Activated gamma-delta T cell (primary cell): ENCODE measurements around the gene NKAPD1.
A peak's percentile ranks its signal among the peaks of the same experiment; 100 is the strongest.
"Not testable (repeated sequence)": the region's sequence is repeated elsewhere in the genome, so short reads cannot be mapped to it uniquely, and the experiment has no call there.

Experiments
- DNase-seq: peaks from one replicate; lab custom pipeline; 2025; lab: John Stamatoyannopoulos, UW
- total RNA-seq, 2 donors: gene quantifications; one replicate each; lab custom pipeline; 2026; lab: John Stamatoyannopoulos, UW

NKAPD1 gene
- total RNA-seq: 68.9 to 71.3 reads per million in 2 donors

GRCh38 chr11:112073941-112074811 is at the start of gene NKAPD1, which contains the start of gene PIH1D2:
TSS of gene NKAPD1 (plus strand) at chr11:112074299. CDS start at chr11:112075575, 1,276 bp downstream.
TSS of gene PIH1D2 (minus strand) at chr11:112074017. CDS start at chr11:112073174, 843 bp downstream.
- peak; percentile 20 for DNase-seq

- peak; percentile 61 for DNase-seq
Measured at GRCh38 chr11:112024773-112025678, 49.1 kb upstream of the NKAPD1 start, which contains the start of gene DLAT. TSS of gene DLAT (plus strand) at chr11:112025408. CDS start at chr11:112025473, 65 bp downstream.

GRCh38 chr11:112025707-112026106 is 48.4 kb upstream of the NKAPD1 start:
- DNase-seq: no peak

- not testable (repeated sequence) for DNase-seq
Measured at GRCh38 chr11:112026784-112027410, 47.2 kb upstream of the NKAPD1 start.

GRCh38 chr11:112029460-112029859 is 44.6 kb upstream of the NKAPD1 start:
- no peak for DNase-seq

GRCh38 chr11:112033902-112034301 is 40.2 kb upstream of the NKAPD1 start:
- no peak for DNase-seq

- no peak for DNase-seq
Measured at GRCh38 chr11:112037527-112037926, 36.6 kb upstream of the NKAPD1 start.

GRCh38 chr11:112042161-112042960 is 31.7 kb upstream of the NKAPD1 start:
- DNase-seq: no peak

- no peak for DNase-seq
Measured at GRCh38 chr11:112042961-112043304, 31.2 kb upstream of the NKAPD1 start.

- DNase-seq: no peak
Measured at GRCh38 chr11:112044961-112045360, 29.1 kb upstream of the NKAPD1 start.

- not testable (repeated sequence) for DNase-seq
Measured at GRCh38 chr11:112046647-112047046, 27.5 kb upstream of the NKAPD1 start.

- not testable (repeated sequence) for DNase-seq
Measured at GRCh38 chr11:112048256-112048655, 25.8 kb upstream of the NKAPD1 start.

- no peak for DNase-seq
Measured at GRCh38 chr11:112049777-112050176, 24.3 kb upstream of the NKAPD1 start.

- no peak for DNase-seq
Measured at GRCh38 chr11:112050721-112051120, 23.4 kb upstream of the NKAPD1 start.

- DNase-seq: no peak
Measured at GRCh38 chr11:112051768-112052167, 22.3 kb upstream of the NKAPD1 start.

GRCh38 chr11:112057170-112057569 is 16.9 kb upstream of the NKAPD1 start:
- DNase-seq: no peak

GRCh38 chr11:112058103-112058502 is 16.0 kb upstream of the NKAPD1 start:
- DNase-seq: no peak

- DNase-seq: no peak
Measured at GRCh38 chr11:112062923-112063322, 11.2 kb upstream of the NKAPD1 start.

- DNase-seq: no peak
Measured at GRCh38 chr11:112082729-112083128, 8.6 kb downstream of the NKAPD1 start.

GRCh38 chr11:112085822-112086421 is 11.8 kb downstream of the NKAPD1 start:
- no peak for DNase-seq
